Coronary artery (tissue), 2 donors: ENCODE measurements around the gene MYO15B.

Experiments
- DNase-seq: peaks from one replicate; pipeline ENCODE4 v3.0.0-alpha.2; 2017; ENCODE audit warnings: low spot score
- H3K27ac ChIP-seq, 2 donors: fragments of 200-600 bp; sonication (generic); one replicate each; pipeline ENCODE4 v1.5.1; 2016 to 2019
- H3K4me3 ChIP-seq: fragments of 200-600 bp; sonication (generic); 2 replicates; pipeline ENCODE4 v1.5.1; 2016; ENCODE audit warnings: mild to moderate bottlenecking, moderate library complexity
- TF ChIP-seq, protein P1 (sequence below): fragments of 200-600 bp; sonication (generic); IDR thresholded peaks from one replicate; pipeline ENCODE4 v1.5.1; 2019; ENCODE audit warnings: antibody characterized with exemption

Gene MYO15B

DNA sequence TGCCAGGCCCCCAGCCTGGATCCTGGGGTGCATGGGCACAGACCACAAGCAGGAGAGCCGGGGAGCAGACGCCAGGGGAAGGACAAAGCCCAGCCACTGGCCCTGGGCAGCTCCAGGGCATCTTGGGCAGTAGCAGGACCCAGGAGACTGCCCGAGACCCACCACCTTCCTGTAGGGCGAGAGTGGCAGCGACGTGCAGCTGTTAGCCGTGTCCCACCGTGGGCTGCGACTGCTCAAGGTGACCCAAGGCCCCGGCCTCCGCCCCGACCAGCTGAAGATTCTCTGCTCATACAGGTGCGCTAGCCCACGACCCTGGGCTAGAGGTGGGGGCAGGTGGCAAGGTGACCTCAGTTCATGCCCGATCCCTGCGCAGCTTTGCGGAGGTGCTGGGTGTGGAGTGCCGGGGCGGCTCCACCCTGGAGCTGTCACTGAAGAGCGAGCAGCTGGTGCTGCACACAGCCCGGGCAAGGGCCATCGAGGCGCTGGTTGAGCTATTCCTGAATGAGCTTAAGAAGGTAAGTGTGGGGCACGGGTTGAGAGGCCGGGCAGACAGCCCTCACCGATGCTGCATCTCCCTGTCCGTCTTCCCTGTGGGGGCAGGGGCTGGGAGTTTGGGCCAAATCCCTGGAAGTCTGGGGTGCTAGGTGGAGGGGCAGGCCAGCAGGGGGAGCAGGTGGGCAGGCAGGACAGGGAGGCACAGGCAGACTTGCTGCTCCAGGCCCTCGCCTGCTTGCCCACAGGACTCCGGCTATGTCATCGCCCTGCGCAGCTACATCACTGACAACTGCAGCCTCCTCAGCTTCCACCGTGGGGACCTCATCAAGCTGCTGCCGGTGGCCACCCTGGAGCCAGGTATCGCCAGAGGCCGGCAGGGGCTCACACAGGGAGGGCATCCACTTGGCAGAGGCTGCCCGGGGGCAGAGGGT is 32.2 kb downstream of the MYO15B start:
- TF ChIP-seq, protein P1, sequence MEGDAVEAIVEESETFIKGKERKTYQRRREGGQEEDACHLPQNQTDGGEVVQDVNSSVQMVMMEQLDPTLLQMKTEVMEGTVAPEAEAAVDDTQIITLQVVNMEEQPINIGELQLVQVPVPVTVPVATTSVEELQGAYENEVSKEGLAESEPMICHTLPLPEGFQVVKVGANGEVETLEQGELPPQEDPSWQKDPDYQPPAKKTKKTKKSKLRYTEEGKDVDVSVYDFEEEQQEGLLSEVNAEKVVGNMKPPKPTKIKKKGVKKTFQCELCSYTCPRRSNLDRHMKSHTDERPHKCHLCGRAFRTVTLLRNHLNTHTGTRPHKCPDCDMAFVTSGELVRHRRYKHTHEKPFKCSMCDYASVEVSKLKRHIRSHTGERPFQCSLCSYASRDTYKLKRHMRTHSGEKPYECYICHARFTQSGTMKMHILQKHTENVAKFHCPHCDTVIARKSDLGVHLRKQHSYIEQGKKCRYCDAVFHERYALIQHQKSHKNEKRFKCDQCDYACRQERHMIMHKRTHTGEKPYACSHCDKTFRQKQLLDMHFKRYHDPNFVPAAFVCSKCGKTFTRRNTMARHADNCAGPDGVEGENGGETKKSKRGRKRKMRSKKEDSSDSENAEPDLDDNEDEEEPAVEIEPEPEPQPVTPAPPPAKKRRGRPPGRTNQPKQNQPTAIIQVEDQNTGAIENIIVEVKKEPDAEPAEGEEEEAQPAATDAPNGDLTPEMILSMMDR, result no peak
- H3K4me3 ChIP-seq, result no peak overlapping the region
- DNase-seq, result no peak
- H3K27ac ChIP-seq, result no peak overlapping the region

DNA sequence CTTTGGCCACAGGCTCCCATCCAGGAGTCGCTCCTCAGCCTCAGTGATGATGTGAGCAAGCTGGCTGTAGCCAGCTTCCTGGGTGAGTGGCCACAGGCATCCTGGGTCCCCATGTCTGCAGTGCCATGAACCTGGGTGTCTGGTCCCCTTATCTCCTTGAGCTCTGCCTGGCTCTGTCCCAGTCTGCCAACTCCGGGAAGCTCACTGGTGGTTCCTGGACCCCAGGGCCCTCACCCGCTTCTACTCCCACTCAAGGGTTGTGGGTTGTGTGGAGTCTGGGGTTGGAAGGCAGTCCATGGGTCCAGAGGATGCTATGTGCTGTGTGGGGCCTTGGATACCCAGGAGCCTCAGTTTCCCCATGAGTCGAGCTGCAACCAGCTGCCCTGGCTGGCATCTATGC is 33.9 kb downstream of the MYO15B start:
- no peak for DNase-seq
- H3K4me3 ChIP-seq, result no peak overlapping the region
- no peak overlapping the region for H3K27ac ChIP-seq
- TF ChIP-seq, protein P1, result no peak

DNA sequence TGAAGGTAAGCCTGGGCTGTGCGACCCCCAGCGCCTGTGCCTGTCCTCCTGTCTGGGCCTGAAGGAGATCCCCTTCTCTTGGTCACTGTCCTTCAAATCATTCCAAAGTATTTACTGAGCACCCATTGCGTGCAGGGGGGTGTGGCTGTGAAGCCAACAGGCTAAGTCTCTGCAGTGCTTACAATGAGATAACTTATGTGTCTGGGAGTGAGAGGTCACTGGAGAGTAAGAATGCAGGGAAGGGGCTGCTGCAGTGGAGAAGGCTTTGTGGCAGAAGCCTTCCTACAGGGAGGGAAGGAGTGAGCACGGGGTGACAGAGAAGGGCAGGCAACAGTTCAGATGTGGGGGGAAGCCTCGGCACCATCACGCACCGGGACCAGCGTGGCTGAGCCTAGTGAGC is 34.5 kb downstream of the MYO15B start:
- no peak for DNase-seq
- no peak overlapping the region for H3K4me3 ChIP-seq
- no peak overlapping the region for H3K27ac ChIP-seq
- TF ChIP-seq, protein P1, result no peak

DNA sequence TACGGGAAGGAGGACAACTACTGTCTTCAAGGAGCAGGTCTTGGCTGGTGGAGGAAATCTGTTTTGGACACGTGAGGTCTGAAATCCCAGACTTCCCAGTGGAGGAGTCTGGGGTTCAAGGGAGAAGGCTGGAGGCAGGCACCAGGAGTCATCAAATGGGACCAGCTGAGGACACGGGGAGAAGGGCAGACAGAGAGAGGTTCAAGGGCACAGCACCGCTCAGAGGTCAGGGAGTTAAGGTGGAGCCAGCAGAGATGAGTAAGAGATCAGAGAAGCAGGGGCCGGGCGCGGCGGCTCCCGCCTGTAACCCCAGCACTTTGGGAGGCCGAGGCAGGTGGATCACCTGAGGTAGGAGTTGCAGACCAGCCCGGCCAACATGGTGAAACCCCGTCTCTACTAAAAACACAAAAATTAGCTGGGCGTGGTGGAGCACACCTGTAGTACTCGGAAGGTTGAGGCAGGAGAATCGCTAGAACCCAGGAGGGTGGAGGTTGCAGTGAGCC is 35.2 kb downstream of the MYO15B start:
- DNase-seq, result no peak
- no peak overlapping the region for H3K27ac ChIP-seq
- TF ChIP-seq, protein P1, result no peak
- H3K4me3 ChIP-seq, result no peak overlapping the region

DNA sequence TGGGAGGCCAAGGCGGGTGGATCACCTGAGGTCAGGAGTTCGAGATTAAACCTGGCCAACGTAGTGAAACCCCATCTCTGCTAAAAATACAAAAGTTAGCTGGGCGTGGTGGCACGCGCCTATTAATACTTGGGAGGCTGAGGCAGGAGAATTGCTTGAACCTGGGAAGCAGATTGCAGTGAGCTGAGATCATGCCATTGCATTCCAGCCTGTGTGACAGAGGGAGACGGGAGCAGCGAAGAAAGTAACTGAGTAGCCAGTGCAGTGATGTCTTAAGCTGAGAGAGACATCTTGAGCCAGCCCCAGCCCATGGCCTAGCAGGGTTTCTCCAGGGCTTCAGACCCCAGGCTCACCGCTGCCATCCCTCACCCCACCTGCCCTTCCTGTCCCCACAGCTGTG is 35.8 kb downstream of the MYO15B start:
- TF ChIP-seq, protein P1, result no peak
- H3K4me3 ChIP-seq, result no peak overlapping the region
- no peak for DNase-seq
- no peak overlapping the region for H3K27ac ChIP-seq

DNA sequence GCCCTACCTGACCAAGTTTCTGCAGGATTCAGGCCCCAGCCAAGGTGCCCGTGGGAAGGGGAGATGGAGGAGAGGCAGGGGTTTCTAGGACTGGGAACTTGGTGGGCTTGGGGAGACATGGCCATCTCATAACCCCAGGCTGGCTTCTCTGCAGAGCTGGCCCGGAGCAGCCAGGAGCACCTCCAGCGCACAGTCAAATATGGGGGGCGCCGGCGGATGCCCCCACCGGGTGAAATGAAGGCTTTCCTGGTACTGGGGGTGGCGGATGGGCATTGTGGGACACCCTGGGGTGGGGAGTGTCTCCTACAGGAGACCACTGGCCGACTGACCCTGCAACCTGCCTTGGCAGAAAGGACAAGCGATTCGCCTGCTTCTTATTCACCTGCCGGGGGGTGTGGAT is 36.4 kb downstream of the MYO15B start:
- no peak for DNase-seq
- TF ChIP-seq, protein P1, result no peak
- Histone ChIP-seq H3K4me3 (no peak overlapping the region), H3K27ac (no peak overlapping the region)
